DND-41 (cell line): ENCODE results near the gene NME3.

Experiments
- ATAC-seq: fragments of 200-7000 bp; cut with Tn5 transposase; 3 replicates; pipeline ENCODE4 v1.9.1; 2021; ENCODE audit warnings: low read depth; ENCODE audit not compliant: insufficient read depth
- DNase-seq: peaks from one replicate; pipeline ENCODE4 v3.0.0-alpha.2; 2020
- H2AFZ ChIP-seq: 2 replicates; pipeline ENCODE4 v1.6.0; 2012; ENCODE audit warnings: low read depth, low read length
- H3K27ac ChIP-seq: 2 replicates; pipeline ENCODE4 v1.5.1; 2012; ENCODE audit warnings: low read length, inconsistent platforms
- H3K27me3 ChIP-seq: fragments of 200-600 bp; sonication (generic); 2 replicates; pipeline ENCODE4 v1.6.0; 2012; ENCODE audit warnings: low read length, mild to moderate bottlenecking, inconsistent platforms; ENCODE audit not compliant: insufficient read depth, poor library complexity
- H3K36me3 ChIP-seq: 2 replicates; pipeline ENCODE4 v1.5.1; 2012; ENCODE audit warnings: low read length, inconsistent platforms; ENCODE audit not compliant: insufficient read depth
- H3K4me1 ChIP-seq: 2 replicates; pipeline ENCODE4 v1.5.1; 2012; ENCODE audit warnings: mild to moderate bottlenecking, low read length; ENCODE audit not compliant: insufficient read depth
- H3K4me2 ChIP-seq: 2 replicates; pipeline ENCODE4 v1.6.0; 2012; ENCODE audit warnings: mild to moderate bottlenecking, moderate library complexity, low read length, inconsistent platforms; ENCODE audit not compliant: insufficient read depth
- H3K4me3 ChIP-seq, 2 experiments: fragments of 200-600 bp in 1 of 2; shearing (Covaris generic) in 1 of 2; 2 replicates each; pipeline ENCODE4 v1.5.1; 2012 to 2016; ENCODE audit warnings: inconsistent platforms in 2 of 2, low read length in 2 of 2, mild to moderate bottlenecking in 2 of 2, low read depth in 1 of 2, moderate library complexity in 1 of 2
- H3K79me2 ChIP-seq: 2 replicates; pipeline ENCODE4 v1.6.0; 2012; ENCODE audit warnings: low read length, inconsistent platforms; ENCODE audit not compliant: insufficient read depth
- H3K9ac ChIP-seq: 2 replicates; pipeline ENCODE4 v1.6.0; 2012; ENCODE audit warnings: low read depth, mild to moderate bottlenecking, inconsistent platforms, low read length, moderate library complexity
- H3K9me3 ChIP-seq: 2 replicates; pipeline ENCODE4 v1.5.1; 2012; ENCODE audit warnings: low read length, moderate library complexity, mild to moderate bottlenecking, inconsistent platforms; ENCODE audit not compliant: insufficient read depth, severe bottlenecking
- H4K20me1 ChIP-seq: 2 replicates; pipeline ENCODE4 v1.6.0; 2012; ENCODE audit warnings: low read length; ENCODE audit not compliant: insufficient read depth
- CTCF ChIP-seq: IDR thresholded peaks from 2 replicates; pipeline ENCODE4 v1.5.1; 2012; ENCODE audit warnings: borderline replicate concordance, low read length, moderate library complexity, mild to moderate bottlenecking; ENCODE audit not compliant: poor library complexity, severe bottlenecking; ENCODE audit errors: extremely low read depth
- EZH2 ChIP-seq: IDR thresholded peaks from 3 replicates; pipeline ENCODE4 v1.6.1; 2012; ENCODE audit warnings: borderline replicate concordance, low read depth, mild to moderate bottlenecking, moderate library complexity, low read length, inconsistent platforms; ENCODE audit not compliant: severe bottlenecking

NME3 gene

GRCh38 chr16:1746693-1747195, 24.6 kb downstream of the NME3 start:
- H3K4me1 ChIP-seq = no peaks in the 10 kb centered on the region
- DNase-seq (no peak), ATAC-seq (no peak)
- no peak overlapping the region for H2AFZ ChIP-seq
- H3K9me3 ChIP-seq = no peaks in the 10 kb centered on the region
- H3K4me3 ChIP-seq = no peak overlapping the region
- H3K36me3 ChIP-seq = peaks cover 78% of the 10 kb centered on the region
- H3K79me2 ChIP-seq = no peaks in the 10 kb centered on the region
- no peaks in the 10 kb centered on the region for H3K27me3 ChIP-seq
- H3K9ac ChIP-seq = no peak overlapping the region
- no peak overlapping the region for H3K4me2 ChIP-seq
- H3K27ac ChIP-seq = no peak overlapping the region
- peaks cover 10% of the 10 kb centered on the region for H4K20me1 ChIP-seq
- TF ChIP-seq CTCF = no peak
- no peak for TF ChIP-seq EZH2

GRCh38 chr16:1745900-1746692, 25.2 kb downstream of the NME3 start:
- no peak overlapping the region for H2AFZ ChIP-seq
- H3K36me3 ChIP-seq = peaks cover 76% of the 10 kb centered on the region
- H4K20me1 ChIP-seq = peaks cover 14% of the 10 kb centered on the region

GRCh38 chr16:1745181-1745899, 26.0 kb downstream of the NME3 start:
- no peak overlapping the region for H3K27ac ChIP-seq
- H3K4me3 ChIP-seq = no peak overlapping the region
- no peak overlapping the region for H3K9ac ChIP-seq
- no peak overlapping the region for H2AFZ ChIP-seq
- H3K27me3 ChIP-seq = no peaks in the 10 kb centered on the region
- 0 out of 2 replicates have a peak, but pooled peaks cover 2% of the 10 kb centered on the region for H3K79me2 ChIP-seq
- no peaks in the 10 kb centered on the region for H3K9me3 ChIP-seq
- H3K4me1 ChIP-seq = no peaks in the 10 kb centered on the region
- H3K36me3 ChIP-seq = peaks cover 77% of the 10 kb centered on the region
- DNase-seq (no peak), ATAC-seq (no peak)
- TF ChIP-seq EZH2 (no peak), CTCF (no peak)
- peaks cover 19% of the 10 kb centered on the region for H4K20me1 ChIP-seq
- no peak overlapping the region for H3K4me2 ChIP-seq

More at GRCh38 chr16:1745900-1746692, 25.2 kb downstream of the NME3 start:
- Histone ChIP-seq H3K9ac (no peak overlapping the region), H3K4me3 (no peak overlapping the region), H3K9me3 (no peaks in the 10 kb centered on the region), H3K4me1 (no peaks in the 10 kb centered on the region), H3K27me3 (no peaks in the 10 kb centered on the region), H3K79me2 (no peaks in the 10 kb centered on the region), H3K27ac (no peak overlapping the region), H3K4me2 (no peak overlapping the region)
- DNase-seq = no peak
- no peak for ATAC-seq
- TF ChIP-seq CTCF = no peak
- TF ChIP-seq EZH2 = no peak
